Activated CD8-positive, alpha-beta memory T cell treated with anti-CD3 and anti-CD28 coated beads for 24 hours (primary cell): ENCODE data around the gene XRN1.
A peak's percentile ranks its signal among the peaks of the same experiment; 100 is the strongest.
"Not testable (repeated sequence)": the region's sequence is repeated elsewhere in the genome, so short reads cannot be mapped to it uniquely, and the experiment has no call there.

ENCODE experiments used
- DNase-seq: peaks from one replicate; pipeline ENCODE4 v3.0.0-alpha.2; 2020

Gene XRN1, protein sequence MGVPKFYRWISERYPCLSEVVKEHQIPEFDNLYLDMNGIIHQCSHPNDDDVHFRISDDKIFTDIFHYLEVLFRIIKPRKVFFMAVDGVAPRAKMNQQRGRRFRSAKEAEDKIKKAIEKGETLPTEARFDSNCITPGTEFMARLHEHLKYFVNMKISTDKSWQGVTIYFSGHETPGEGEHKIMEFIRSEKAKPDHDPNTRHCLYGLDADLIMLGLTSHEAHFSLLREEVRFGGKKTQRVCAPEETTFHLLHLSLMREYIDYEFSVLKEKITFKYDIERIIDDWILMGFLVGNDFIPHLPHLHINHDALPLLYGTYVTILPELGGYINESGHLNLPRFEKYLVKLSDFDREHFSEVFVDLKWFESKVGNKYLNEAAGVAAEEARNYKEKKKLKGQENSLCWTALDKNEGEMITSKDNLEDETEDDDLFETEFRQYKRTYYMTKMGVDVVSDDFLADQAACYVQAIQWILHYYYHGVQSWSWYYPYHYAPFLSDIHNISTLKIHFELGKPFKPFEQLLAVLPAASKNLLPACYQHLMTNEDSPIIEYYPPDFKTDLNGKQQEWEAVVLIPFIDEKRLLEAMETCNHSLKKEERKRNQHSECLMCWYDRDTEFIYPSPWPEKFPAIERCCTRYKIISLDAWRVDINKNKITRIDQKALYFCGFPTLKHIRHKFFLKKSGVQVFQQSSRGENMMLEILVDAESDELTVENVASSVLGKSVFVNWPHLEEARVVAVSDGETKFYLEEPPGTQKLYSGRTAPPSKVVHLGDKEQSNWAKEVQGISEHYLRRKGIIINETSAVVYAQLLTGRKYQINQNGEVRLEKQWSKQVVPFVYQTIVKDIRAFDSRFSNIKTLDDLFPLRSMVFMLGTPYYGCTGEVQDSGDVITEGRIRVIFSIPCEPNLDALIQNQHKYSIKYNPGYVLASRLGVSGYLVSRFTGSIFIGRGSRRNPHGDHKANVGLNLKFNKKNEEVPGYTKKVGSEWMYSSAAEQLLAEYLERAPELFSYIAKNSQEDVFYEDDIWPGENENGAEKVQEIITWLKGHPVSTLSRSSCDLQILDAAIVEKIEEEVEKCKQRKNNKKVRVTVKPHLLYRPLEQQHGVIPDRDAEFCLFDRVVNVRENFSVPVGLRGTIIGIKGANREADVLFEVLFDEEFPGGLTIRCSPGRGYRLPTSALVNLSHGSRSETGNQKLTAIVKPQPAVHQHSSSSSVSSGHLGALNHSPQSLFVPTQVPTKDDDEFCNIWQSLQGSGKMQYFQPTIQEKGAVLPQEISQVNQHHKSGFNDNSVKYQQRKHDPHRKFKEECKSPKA (N-terminal part only)

DNA sequence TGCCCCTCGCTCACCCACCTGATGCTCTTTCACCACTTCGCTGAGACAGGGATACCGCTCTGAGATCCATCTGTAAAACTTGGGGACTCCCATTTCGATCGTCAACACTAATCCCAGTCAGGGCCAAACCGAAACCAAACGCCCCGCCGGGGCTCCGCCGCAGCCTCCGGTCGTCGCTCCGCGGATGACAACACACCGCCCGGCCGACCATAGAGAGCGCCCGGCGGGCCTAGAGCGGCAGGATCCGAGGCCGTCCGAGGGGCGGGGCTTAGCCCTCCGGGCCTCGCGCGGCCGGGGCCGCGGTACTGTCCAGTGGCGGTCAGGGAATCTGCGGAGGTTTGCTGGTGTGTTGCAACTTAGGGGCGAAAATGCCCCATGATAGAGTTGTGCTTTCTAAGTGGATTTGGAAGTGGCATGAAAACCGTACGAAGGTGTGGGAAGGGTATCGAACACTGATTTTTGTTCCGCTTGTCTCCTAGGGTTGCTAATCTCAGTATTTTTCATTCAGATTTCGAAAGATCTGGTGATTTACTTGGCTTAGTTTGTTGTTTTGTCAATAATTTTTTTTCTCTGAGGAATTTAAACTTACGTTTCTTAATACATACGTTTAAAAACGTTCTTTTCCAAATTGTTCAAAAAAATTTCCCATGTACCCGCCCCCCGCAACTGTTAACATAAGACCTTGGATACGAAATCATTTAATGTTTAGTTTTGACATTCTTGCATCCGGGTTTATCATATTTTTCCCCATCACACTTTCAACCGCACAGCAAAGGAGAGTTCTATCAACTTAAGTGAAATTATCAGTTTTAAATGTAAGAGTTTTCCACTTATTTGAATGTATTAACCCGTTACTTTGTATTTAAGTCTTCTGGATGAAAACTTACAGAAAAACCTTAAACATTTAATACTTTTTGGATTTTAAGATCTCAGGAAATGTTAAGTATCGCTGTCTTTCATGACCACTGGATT lies at the start of gene XRN1:
TSS of gene XRN1 (minus strand) at position 186 of the 972 bp plus-strand sequence. CDS start at position 93, 93 bp downstream.
- DNase-seq = peak; percentile 98

DNA sequence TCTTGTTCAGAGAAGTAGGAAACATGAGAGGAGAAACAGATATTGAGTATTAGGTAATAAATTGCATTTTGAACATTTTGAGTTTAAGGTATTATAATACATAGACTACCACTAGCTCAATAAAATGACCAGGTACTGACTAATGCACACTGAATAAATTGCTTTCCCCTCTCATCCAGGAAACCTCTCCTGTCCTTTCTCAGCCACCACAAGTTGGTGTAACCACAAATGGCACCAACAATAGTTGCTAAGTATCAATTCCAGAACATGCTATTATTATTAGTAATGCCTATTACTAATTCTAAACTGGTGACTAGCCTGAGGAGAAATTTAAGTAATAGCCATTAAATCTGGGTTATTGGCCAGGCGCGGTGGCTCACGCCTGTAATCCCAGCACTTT lies 47.3 kb upstream of the XRN1 start:
- DNase-seq = no peak

DNA sequence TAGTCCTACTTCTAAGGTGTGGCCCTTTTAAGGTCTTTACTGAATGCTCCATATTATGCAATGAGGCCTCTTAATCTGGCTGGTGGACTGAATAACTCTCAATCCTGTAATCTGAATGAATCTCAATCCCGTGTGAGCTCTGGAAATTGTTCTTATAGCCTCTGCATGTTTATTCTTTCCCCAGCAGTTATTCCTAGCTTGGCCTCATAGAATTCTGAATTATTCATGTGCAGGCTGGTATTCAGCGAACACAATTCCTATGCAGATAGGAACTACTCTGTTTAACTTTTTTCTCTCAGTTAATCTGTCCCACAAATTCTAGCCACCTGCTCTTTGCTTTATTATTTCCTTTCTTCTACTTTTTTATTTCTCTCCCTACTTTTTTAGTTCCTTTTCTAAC lies 44.3 kb upstream of the XRN1 start:
- no peak for DNase-seq

DNA sequence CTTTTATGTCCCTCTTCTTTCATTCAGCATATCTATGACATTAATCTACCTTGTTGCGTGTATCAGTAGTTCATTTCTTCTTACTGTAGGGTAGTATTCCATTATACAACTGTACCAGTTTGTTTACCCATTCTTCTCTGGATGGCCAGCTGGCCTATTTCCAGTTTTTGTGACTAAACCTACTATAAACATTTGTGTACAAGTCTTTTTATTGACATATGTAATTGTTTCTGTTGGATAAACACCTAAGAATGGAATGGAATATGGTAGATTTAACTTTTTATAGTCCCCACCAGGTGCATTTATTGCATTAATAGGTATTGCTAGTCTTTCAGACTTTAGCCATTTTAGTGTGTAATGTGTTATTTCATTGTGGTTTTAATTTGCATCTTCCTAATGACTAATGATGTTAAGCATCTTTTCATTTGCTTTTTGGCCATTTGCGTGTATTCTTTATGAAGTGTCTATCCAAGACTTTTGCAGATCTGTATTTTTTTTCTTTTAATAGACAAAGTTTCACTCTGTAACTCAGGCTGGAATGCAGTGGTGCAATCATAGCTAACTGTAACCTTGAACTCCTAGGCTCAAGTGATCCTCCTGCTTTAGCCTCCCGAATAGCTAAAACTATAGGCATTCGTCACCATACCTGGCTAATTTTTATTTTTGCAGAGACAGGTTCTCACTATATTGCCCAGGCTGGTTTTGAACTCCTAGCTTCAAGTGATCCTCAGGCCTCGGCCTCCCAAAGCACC lies 41.9 kb upstream of the XRN1 start:
- DNase-seq = no peak

DNA sequence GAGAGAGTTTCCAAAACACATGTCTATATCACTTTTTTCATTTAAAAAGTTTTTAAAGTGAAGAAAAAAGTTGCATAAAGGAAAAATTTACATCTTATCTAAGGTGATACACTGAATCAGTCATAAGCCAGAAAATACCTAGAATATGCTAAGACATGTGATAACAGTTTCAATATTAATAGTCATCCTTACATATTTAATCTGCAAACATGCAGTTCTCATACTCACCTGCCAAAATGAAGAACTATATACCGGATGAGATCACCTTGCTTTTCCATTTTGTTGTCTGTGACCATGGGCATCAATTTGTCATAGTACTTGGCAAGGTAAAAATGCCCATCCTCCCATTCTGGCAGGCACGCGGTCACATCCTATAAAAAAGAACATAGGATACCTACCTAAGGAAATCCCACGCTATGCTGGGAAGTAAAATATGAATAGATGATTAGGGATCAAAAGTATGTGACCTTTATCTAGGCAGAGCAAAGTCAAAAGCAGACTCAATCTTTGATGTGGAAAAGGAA lies 37.1 kb upstream of the XRN1 start:
- no peak for DNase-seq

DNA sequence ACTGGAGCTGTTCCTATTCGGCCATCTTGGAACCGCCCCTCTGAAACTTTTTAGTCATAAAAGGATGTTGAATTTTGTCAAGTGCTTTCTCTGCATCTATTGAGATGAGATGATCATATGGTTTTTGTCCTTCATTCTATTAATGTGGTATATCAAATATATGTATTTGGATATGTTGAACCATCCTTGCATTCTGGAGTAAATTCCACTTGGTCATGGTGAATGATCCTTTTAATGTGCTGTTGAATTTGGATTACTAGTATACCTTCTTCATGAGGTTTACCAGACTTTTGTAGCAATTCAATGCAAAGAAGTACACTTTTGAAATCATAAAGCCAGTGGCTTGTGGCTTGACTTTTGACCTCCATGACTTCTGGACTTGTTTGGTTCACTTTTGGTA lies 33.4 kb upstream of the XRN1 start:
- no peak for DNase-seq

DNA sequence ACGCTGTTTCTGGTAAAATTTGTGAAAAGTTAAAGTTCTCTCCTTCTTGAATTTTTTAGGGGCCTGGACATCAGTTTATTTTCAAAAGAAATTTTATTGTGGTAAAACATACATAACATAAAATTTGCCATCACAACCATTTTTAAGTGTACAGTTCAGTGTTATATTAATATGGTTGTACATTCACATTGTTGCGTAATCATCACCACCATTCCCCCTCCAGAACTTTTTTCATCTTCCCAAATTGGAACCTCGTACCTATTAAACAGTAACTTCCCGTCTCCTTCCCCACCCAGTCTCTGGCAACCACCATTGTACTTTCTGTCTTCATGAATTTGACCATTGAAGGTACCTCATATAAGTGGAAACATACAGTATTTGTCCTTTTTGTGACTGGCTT lies 23.0 kb upstream of the XRN1 start:
- DNase-seq = no peak

DNA sequence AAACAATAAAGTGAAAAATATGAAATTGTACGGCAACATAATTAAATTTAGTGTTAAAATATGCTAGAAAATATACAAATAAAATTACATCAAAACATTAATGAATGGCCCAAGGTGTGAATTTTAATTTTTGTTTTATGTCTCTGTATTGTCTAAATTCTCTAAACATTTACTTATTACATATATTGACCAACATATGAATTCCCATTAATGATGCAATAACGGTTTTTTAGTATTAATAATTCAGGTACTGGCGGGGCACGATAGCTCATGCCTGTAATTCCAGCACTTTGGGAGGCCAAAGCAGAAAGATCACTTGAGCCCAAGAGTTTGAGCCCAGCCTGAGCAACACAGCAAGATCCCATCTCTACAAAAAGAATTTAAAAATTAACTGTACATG lies 20.6 kb upstream of the XRN1 start:
- no peak for DNase-seq

DNA sequence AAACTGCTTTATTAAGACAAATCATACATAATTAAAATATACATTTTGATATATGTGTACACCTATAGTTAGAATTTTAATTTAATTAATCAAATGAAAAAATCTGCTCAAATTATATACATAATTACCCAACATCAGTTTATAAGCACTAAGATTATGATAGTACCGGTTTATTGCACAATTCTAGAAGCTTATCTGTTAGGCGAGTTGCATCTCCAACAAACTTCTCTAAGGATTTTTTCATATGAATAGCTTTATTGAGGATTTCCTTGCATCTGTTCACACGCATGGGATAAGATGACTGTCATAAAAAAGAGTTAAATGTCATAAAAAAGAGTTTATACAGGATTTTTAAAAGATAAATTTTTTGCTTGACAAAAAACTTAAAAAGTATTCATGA lies 19.9 kb upstream of the XRN1 start:
- no peak for DNase-seq

DNA sequence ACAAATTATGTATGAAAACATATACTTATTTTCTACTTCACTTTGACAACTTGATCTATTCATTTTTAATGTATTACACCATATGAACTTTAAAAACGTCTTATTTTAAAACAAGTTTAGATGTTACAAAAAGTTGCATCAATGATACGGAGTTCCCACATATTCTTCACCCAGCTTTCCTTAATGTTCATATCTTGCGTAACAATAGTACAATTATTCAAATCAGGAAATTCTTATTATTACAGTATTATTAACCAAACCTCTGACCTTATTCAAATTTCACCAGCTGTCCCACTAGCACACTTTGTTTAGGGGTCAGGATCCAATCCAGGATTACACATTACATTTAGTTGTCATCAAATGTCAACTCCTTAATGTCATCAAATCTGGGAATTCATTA lies 12.9 kb upstream of the XRN1 start:
- no peak for DNase-seq

DNA sequence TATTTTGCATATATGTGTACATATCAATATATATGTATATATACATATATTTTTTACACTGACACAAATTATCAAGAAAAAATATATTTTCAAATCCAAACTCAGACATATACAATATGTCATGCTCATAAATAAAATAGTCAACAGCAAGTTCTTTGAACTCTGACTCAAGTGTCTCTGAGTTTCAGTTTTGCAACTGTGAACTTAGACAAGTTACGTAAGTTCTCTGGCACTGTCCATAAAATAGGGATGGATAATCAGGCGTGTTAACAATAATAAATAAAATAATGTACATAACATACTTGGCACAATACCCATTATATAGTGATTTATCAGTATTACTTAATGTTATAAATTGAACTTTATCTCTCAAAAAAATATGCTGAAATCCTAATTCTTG lies 12.1 kb upstream of the XRN1 start:
- DNase-seq = no peak

DNA sequence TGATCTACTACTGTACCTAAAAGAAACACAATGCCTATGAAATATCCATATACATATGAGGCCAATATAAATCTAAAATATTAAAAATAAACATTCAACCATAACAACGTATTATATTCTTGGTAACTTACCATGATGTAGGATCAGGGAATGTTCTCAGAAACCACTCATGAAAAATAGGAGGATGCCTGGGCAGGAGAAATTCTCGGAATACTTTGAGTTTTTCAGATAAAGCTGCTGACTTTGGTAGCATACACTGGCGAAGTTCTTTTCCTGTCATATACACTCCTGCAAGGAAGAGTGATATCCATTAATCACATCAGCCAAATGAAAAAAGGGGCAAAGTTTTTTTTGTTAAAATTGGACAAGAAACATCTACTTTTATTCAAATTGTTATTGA lies 11.3 kb upstream of the XRN1 start:
- DNase-seq = no peak

DNA sequence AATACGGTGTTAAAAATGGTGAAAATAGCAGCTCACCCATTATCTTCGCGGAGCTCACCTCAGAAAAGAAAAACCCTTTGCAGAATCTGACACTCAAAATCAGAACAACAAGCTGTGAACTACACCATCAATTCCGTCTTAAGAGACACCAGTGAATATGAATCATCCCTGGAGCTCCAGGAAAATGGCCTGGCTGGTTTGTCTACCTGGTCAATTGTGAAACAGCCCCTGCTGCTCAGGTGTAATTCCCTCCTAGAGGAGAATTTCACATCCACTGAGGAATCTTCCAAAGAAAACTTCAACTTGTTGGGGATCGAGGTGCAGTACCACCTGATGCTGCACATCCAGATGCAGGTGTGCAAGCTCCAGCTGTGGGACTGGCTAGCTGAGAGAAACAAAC lies 3.0 kb upstream of the XRN1 start:
- DNase-seq = no peak

DNA sequence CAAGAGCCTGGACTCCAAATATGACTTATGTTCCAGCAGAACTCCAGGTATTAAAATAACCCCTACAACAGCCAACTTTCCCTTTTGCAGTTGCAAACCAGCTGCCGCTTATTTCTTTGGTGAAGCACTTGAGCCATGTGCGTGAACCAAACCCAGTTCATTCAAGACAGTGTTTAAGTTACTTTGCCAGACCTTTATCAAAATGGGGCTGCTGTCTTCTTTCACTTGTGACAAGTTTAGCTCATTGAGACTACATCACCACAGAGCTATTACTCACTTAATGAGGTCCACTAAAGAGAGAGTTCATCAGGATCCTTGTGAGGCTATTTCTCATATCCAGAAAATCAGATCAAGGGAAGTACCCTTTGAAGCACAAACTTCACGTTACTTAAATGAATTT lies 2.4 kb upstream of the XRN1 start:
- DNase-seq = no peak

DNA sequence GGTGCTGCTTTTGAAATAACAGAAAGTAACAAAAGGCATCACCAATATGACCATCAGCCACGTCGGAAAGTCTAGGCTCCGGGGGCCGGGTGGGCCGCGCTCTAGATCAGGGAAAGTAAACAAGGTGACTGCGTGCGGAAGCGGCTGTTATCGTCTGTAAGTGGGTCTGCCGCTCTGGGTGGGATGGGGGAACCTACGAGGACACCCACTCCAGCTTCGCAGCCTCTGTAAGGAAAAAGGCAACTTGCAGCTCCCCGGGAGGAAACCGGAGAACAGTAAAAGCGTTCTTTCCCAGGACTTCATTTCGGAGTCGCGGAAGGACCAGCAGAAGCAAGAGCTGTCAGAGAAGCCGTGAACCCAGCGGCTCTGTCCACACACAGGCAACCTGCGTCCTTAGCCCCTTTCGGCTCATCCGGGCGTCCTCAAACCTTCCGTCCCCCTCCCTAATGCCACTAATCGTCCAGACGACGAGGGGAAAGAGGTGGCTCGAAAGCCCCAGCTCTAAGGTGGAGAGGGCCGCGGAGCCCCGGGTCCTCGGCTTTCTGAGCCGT lies 461 bp downstream of the XRN1 start:
- peak; percentile 76 for DNase-seq

DNA sequence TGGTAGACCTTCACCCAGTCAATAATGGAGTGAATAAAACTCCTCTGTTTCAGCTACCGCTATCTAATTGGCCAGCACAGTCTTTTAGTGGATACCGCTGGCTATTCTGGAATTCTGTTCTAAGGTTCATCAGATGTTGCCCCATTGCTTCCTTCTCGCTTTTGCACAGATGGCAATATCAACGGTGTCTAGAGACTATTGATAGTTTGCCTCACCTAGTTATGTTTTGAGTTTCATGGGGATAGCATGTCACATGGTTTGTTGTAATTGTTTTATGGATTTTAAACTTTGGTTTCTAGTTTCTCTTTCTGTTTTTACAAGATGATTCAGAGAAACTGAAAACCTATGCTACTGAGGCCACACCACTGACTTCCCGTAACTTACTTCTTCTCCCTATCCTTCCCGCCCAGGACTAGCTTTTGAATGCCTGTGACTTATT lies 2.0 kb downstream of the XRN1 start:
- no peak for DNase-seq

DNA sequence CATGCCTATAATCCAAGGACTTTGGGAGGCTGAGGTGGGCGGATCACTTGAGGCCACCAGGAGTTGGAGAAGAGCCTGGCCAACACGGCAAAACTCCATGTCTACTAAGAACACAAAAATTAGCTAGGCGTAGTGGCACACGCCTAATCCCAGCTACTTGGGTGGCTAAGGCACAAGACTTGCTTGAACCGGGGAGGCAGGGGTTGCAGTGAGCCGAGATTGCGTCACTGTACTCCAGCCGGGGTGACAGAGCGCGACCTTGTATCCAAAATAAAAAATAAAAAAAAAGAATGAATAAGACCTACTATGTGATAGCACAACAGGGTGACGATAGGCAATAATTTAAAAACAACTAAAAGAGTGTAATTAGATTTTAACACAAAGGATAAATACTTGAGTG lies 3.5 kb downstream of the XRN1 start:
- DNase-seq = no peak

DNA sequence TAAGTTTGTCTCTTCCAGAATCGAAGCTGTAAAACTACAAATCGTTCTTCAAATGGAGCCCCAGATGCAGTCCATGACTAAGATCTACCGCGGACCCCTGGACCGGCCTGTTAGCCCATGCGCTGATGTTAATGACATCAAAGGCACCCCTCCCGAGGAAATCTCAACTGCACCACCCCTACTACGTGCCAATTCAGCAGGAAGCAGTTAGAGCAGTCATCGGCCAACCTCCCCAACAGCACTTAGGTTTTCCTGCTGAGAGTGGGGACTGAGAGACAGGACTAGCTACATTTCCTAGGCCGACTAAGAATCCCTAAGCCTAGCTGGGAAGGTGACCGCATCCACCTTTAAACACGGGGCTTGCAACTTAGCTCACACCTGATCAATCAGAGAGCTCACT lies 4.8 kb downstream of the XRN1 start:
- not testable (repeated sequence) for DNase-seq

DNA sequence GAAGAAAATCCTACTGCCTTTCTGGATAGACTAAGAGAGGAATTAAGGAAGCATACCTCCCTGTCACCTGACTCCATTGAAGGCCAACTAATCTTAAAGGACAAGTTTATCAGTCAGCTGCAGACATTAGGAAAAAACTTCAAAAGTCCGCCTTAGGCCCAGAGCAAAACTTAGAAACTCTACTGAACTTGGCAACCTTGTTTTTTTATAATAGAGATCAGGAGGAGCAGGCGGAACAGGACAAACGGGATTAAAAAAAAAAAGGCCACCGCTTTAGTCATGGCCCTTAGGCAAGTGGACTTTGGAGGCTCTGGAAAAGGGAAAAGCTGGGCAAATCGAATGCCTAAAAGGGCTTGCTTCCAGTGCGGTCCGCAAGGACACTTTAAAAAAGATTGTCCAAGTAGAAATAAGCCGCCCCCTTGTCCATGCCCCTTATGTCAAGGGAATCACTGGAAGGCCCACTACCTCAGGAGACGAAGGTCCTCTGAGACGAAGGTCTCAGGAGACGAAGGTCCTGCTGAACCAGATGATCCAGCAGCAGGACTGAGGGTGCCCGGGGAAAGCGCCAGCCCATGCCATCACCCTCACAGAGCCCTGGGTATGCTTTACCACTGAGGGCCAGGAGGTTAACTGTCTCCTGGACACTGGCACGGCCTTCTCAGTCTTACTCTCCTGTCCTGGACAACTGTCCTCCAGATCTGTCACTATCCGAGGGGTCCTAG lies 8.2 kb downstream of the XRN1 start:
- not testable (repeated sequence) for DNase-seq

DNA sequence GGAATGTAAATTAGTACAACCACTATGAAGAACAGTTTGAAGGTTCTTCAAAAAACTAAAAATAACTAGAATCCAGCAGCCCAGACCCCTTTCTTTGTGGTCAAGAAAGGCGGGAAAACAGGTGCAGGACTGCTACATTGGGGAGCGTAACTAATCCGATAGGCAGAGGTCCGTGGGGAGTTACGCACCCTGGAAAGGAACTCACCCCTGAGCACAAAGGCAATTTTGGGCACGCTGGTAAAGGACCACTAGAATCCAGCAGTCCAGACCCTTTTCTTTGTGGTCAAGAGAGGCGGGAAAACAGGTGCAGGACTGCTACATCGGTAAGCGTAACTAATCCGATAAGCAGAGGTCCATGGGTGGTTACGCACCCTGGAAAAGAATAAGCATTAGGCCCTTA lies 9.7 kb downstream of the XRN1 start:
- DNase-seq = not testable (repeated sequence)
